Measurements from ENCODE around the gene FKBP11.
A peak's percentile ranks its signal among the peaks of the same experiment; 100 is the strongest.
"Not testable (repeated sequence)": the region's sequence is repeated elsewhere in the genome, so short reads cannot be mapped to it uniquely, and the experiment has no call there.

The FKBP11 gene

DNA sequence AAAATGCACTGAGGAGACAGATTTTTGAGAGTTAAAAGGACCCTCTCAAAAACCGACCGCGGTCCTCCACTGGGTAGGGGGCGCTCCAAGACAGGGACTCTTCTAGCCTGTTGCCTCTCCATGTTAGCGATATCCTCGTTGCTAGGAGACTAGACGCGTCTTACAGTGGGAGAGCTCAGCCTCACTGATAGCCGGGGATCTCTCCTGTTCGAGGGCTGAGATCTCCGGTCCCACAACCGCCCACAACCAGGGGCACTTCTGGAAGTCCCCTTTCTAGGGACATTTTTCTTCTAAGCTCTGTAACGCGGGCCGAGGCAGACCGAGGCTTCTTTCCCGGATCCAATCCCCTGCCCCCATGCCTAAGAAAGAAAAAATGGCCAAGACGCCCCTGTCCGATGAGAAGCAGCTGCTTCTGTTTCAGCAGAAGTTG lies 21.3 kb downstream of the FKBP11 start:
- DNase-seq = peak; percentile 90

DNA sequence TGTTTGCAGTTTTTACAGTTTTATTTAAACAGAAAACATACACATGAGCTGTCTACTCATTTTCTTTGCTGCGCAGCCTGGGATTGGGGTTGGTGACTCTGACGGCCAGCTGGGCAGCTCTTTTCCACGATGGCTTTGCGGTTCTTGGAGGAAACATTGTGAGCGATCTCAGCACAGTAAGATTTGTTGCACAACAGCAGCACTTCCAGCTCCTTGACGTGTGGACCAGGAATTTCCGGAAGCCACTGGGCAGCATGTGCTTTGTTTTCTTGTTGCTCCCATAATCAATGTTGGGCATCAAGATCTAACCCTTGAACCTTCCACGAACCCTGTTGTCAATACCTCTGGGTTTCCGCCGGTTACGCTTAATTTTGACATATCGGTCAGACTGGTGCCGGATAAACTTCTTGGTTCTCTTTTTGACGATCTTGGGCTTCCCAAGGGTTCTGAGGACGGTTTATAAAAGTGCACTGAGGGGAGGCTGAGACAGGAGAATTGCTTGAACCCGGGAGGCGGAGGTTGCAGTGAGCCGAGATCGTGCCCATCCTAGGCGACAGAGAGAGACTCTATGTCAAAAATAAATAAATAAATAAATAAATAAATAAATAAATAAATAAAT lies 21.8 kb downstream of the FKBP11 start:
- no peak for DNase-seq

DNA sequence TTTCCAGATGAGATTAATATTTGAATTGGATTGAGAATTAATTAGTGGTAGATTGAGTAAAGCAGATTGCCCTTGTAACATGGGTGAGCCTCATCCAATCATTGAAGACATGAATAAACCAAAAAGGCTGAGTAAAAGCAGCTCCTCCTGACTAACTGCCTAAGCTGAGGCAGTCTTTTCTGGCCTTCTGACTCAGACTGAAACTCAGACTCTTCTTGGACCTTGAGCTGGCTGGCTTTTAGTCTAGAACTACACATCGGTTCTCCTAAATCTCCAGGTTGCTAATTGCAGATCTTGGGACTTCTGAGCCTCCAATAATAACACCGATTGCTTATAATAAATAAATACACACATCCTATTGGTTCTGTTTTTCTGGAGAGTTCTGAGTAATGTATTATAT lies 24.0 kb downstream of the FKBP11 start:
- no peak for DNase-seq

DNA sequence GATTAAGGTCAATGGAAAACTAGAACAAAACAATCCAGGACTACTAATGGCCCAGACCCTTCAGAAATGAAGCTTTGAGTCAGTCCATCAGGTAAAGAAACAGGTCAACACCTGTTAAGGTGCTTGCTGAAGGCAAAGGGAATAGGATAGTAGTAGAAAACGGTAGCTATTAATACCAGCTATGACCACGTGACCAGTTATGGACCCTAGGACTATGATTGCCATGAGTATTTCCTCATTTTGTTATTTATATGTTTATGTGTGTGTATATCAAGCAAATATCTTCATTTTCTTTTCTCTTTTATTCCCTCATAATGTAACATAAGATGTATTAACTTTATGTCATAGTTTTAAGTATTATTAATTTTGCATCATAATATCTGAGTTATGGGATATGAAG lies 25.6 kb downstream of the FKBP11 start:
- no peak for DNase-seq

DNA sequence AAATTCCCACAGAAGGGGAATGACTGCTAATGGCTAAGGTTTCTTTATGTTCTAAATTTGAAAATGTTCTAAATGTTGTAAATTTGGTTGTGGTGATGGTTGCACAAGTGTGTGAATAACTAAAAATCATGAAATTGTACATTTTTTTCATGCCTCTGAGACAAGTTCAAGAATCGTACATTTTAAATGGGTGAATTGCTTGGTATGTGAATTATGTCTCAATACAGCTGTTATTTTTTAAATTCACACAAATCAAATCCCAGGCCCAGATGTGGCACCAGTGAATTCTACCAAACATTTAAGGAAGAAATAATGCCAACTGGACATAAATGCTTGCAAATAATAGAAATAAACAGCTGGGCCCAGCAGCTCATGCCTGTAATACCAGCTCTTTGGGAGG lies 31.0 kb downstream of the FKBP11 start:
- no peak for DNase-seq

DNA sequence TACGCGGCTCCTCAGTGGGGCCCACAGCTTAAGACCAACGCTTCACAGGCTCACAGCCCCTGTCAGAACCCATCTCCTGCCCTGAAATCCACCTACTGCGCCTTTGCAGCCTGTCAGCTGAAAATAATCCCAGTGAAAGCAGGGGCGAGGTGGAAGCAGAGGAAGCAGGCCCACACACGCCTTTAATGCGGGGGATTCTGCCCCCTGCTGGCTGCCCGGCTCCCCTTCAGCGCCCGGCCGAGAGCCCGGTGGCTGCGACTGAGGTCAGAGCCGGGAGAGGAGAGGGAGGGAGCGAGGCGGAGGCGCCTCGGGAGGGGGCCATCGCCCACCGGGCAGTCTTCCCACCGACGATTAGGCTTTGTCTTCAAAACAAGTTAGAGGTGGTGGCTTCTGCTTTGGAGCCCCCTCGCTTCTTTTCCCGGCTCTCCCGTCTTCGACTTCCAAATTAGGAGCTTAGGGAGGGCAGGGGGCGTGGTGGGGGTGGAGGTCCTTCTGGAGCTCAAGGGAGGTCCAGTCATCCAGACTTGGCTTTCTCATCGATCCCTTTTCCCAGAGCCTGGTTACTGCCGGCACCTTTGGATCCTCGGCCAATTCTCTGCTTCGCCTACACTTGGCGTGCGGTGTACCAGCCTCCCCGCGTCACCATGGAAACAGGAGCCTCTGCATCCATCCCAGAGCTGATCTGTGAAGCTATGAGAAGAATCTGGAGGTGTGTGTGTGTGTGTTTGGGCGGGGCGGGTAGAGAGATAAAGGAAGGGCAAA lies 34.5 kb downstream of the FKBP11 start:
- DNase-seq = peak; percentile 89

DNA sequence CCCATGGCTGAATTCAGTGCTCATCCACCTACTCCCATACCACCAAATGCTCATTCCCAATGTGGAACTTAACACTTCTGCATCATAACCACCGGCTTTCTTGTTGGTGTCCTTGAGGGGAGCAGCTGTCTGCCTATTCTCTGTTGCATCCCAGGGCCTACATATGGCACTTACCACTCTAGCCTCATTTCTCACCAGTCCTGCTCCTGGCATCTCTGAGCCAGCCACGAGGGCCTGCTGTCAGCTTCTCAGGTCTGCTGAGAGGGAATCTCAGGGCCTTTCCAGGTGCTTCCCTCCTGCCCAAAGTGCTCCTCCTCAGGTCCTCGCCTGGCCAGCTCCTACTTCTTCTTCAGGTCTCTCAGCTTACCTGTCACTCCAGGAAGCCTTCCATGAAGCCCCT lies 35.6 kb downstream of the FKBP11 start:
- DNase-seq = no peak

DNA sequence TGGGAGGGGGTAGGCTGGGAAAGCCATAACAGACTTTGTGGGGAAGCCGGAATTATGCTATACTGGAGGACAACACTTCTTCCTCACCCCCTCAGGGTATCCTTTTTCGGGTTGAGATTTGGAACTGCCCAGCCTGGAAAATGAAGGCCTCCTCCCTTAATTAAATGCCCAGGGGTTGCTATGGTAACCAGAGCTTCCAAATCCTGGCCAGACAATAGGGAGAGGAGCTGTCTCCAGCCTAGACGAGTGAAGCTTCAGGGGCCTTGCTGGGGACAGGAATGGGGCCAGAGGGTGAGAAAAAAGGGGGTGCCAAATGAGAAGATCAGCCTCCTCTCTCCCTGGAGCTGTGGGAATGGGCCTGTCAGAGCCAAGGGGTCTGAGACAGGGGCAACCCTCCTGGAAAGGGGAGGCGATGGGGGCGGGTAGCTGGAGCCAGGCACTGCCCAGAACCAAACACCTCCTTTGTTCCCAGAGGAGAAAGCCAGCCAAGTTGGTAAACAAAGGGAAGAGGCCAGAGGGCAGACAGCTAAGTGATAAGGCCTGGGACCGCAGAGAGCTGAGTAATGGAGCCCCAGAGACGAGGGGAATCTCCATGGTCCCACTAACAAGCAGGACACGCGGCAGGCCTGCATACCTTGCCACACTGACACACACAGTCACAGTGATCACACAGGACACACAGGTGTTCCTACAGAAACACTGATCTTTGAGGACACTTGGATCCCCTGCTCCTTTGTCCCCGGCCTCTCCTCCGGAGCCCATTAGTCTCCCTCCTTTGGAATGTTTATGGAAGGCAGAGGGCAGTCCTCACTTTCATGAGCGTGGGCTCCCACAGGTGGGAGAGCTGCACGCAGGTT lies 41.8 kb downstream of the FKBP11 start:
- no peak for DNase-seq

DNA sequence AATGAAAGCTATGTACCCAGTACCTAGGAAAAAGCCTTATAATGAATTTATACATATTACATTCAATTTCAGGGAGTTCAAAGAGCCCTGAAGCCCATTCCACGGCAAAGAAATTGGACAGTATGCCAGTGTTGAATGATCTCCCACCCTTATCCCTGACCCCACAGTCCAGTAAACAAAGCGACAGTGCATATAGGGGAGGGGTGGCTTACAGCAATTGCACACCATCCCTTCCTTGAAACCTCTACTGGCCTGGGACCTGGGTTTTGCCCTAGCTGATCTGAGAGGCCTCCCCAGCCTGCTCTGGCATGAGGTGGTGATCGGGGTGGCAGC lies 42.4 kb downstream of the FKBP11 start:
- DNase-seq = no peak

DNA sequence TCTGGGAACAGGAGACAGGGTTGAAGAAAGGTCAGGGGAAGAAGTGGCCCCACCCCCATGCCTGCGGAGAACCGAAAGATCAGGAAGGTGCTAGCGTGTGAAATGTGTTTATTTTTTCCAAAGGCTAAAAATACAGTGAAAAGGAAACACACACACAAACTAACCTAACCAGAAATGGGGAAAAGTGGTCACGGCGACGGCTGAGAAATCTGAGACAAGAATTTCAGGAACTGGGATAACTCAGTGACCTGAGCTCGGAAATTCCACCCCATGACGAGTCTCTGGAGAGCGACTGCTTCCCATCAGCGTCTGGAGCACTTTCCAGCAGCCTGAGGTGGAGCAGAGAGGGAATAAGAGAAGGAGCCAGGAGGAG lies 43.0 kb downstream of the FKBP11 start:
- DNase-seq = no peak

DNA sequence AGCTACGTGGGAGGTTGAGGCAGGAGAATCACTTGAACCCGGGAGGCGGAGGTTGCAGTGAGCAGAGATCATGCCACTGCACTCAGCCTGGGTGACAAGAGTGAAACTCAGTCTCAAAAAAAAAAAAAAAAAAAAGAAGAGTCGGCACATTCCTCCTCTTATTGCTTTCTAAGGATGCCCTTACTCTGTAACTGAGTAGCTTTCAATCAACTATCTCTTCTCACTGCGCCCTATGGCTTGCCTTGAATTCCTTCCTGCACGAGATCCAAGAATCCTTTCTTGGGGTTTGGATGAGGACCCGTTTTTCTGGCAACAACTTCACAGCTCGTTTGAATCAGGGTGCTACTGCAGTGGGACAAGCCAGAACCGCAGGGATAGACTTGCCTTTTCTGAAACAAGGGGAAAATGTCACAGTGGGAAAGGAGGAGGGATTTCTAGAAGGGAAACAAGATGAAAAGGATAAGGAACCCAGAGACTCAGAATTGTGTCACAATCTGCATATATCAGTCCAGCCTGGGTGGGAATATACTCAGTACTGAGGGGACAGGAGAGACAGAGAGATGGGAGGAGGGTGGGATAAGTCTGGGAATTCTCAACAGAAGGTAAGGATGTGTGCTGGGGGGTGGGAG lies 43.5 kb downstream of the FKBP11 start:
- DNase-seq = no peak

DNA sequence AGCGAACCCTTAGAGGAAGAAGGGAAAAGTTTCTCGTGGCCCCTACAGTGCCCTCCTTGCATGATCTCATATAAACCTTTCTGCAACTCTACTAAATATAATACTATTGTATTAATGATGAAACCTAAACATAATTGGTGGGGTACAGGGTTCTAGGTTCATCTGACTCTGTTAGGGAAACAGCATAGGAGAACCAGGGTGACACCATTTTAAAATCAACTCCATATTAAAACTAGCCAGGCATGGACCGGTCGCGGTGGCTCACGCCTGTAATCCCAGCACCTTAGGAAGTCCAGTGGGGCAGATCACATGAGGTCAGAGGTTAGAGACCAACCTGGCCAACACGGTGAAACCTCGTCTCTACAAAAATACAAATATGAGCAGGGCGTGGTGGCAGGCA lies 44.6 kb downstream of the FKBP11 start:
- DNase-seq = no peak

DNA sequence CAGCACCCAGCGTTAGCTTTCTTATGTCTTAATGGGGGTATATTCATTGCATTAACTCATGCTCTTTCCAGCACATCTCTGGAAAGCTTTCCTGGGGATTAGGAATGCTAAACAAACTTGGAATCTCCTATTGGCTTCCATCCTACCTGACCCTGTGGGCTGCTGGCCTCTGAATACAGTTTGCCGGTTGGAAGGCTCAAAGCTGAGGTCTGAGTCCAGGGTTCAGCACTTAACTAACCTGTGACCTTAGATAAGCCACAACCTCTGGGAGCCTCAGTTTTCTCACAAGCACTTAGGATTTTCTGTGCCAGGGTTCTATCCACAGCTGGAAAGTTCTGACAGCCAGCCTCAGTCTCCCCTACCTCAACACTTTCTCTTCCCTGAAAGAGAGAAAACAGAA lies 46.7 kb downstream of the FKBP11 start:
- DNase-seq = no peak

DNA sequence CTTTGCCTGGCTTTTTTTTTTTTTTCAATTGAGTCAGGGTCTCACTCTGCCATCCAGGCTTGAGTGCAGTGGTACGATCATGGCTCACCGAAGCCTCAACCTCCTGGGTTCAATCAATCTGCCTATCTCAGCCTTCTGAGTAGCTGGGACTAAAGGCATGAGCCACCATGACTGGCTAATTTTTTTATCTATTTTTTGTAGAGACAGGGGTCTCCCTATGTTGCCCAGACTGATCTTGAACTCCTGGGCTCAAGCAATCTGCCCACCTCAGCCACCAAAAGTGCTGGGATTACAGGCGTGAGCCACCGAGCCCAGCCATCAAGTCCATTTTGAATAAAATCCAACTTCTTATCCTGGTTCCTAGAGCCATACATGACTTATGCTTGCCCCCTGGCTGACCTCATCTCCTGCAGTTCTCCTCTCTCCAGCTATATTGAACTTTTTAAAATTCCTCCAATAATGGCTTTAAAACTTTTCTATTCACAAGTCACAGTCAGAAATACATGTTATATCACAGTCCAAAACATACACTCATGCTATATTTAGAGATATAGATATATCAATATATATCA lies 49.3 kb downstream of the FKBP11 start:
- no peak for DNase-seq

DNA sequence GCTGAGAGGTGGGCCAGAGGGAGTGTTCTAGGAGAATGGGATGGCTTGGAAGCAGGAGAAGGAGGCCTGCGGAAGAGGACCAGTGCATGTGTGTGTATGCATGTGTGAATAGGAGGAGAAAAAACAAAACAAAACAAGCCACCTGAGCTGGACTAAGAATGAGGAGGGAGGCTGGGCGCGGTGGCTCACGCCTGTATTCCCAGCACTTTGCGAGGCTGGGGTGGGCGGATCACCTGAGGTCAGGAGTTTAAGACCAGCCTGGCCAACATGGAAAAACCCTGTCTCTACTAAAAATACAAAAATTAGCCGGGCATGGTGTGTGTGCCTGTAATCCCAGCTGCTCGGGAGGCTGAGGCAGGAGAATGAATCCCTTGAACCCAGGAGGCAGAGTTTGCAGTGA lies 51.8 kb downstream of the FKBP11 start:
- DNase-seq = not testable (repeated sequence)

DNA sequence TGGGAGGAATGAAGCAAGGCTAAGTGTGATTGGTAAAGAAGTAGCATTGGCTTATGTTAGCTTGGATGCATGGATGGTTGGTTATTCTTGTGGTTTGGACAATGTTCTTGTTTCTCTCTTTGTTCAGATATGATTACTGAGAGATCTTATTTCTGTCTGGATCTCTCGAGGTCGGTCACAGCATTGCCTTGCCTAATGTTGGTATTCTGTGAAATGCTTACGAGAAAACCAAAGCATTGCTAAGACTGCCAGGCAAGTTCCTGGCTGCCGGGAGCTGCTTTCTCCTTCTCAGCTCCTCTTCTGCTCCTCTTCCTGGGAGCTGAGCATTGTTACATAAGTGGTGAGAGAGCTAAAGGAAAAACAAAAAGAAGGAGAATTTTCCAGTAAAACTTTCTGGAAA lies 52.2 kb downstream of the FKBP11 start:
- DNase-seq = no peak

All from activated CD8-positive, alpha-beta memory T cell treated with anti-CD3 and anti-CD28 coated beads for 24 hours (primary cell).